SK-N-SH (cell line): ENCODE data around the gene ZNF550. TPM values are rescaled to one million over a fixed set of nuclear protein-coding genes. Genes with fewer than 3 reads are reported as not detected.

ENCODE experiments used
- CTCF ChIA-PET: fragments of 300-600, 350-600 bp; formaldehyde crosslinking; extraction: SDS; loops from one replicate; lab custom pipeline; 2021; lab: Yijun Ruan, JAX
- POLR2A ChIA-PET: fragments of 350-600 bp; sonication (Branson Sonifier 250); formaldehyde crosslinking; extraction: SDS; loops from one replicate; lab custom pipeline; 2020; ENCODE audit warnings: antibody characterized with exemption, inconsistent platforms; lab: Yijun Ruan, JAX
- DNase-seq: peaks from one replicate; pipeline ENCODE4 v3.0.0; 2012
- H2AFZ ChIP-seq: fragments of 200-600 bp; sonication (generic); 2 replicates; pipeline ENCODE4 v1.8.1; 2016; ENCODE audit warnings: antibody characterized with exemption, mild to moderate bottlenecking, low read depth
- H3F3A ChIP-seq: fragments of 200-600 bp; sonication (generic); replicated peaks from 2 replicates; pipeline ENCODE3; 2016; ENCODE audit warnings: antibody characterized with exemption, mild to moderate bottlenecking; ENCODE audit not compliant: insufficient read depth
- H3K27ac ChIP-seq, 2 experiments: fragments of 200-500 bp in 1 of 2; fragments of 200-600 bp in 1 of 2; sonication (Bioruptor generic) in 1 of 2; sonication (generic), shearing (Covaris generic) in 1 of 2; 2 replicates each; pipeline versions ENCODE4 v1.5.1 to v1.6.1; 2014 to 2016; ENCODE audit warnings: low read depth in 2 of 2, inconsistent platforms in 1 of 2, low read length in 1 of 2, mild to moderate bottlenecking in 1 of 2, mixed read lengths in 1 of 2
- H3K27me3 ChIP-seq: fragments of 200-600 bp; sonication (generic), shearing (Covaris generic); 2 replicates; pipeline ENCODE4 v1.6.1; 2016; ENCODE audit warnings: mixed run types; ENCODE audit not compliant: insufficient read depth
- H3K36me3 ChIP-seq, 2 experiments: fragments of 200-500 bp in 1 of 2; fragments of 200-600 bp in 1 of 2; sonication (Bioruptor generic) in 1 of 2; sonication (generic) in 1 of 2; replicated peaks in 1 of 2; 2 replicates each; pipeline versions ENCODE3 to v1.5.1; 2014 to 2016; ENCODE audit warnings: low read length in 1 of 2, mild to moderate bottlenecking in 1 of 2; ENCODE audit not compliant: insufficient read depth in 2 of 2, control insufficient read depth in 1 of 2
- H3K4me1 ChIP-seq, 2 experiments: fragments of 200-500 bp in 1 of 2; fragments of 200-600 bp in 1 of 2; sonication (Bioruptor generic) in 1 of 2; sonication (generic), shearing (Covaris generic) in 1 of 2; 2 replicates each; pipeline versions ENCODE4 v1.5.1 to v1.6.1; 2014 to 2016; ENCODE audit warnings: low read depth in 1 of 2, low read length in 1 of 2, mixed run types in 1 of 2; ENCODE audit not compliant: insufficient read depth in 2 of 2, control insufficient read depth in 1 of 2
- H3K4me2 ChIP-seq: fragments of 200-600 bp; sonication (generic), shearing (Covaris generic); 2 replicates; pipeline ENCODE4 v1.6.1; 2017; ENCODE audit warnings: mixed run types
- H3K4me3 ChIP-seq, 2 experiments: fragments of 200-500 bp in 1 of 2; fragments of 200-600 bp in 1 of 2; sonication (Bioruptor generic) in 1 of 2; sonication (generic), shearing (Covaris generic) in 1 of 2; 2 replicates each; pipeline versions ENCODE4 v1.5.1 to v1.8.1; 2014 to 2016; ENCODE audit warnings: low read depth in 2 of 2, inconsistent platforms in 1 of 2, low read length in 1 of 2, mild to moderate bottlenecking in 1 of 2, mixed read lengths in 1 of 2, moderate library complexity in 1 of 2
- H3K79me2 ChIP-seq: fragments of 200-600 bp; sonication (generic); 2 replicates; pipeline ENCODE4 v1.8.1; 2017; ENCODE audit warnings: mild to moderate bottlenecking; ENCODE audit not compliant: insufficient read depth
- H3K9ac ChIP-seq: fragments of 200-600 bp; sonication (generic); 2 replicates; pipeline ENCODE4 v1.6.1; 2017; ENCODE audit warnings: mixed run types
- H3K9me2 ChIP-seq: fragments of 200-600 bp; sonication (generic); 2 replicates; pipeline ENCODE4 v1.6.1; 2017; ENCODE audit warnings: mixed run types
- H3K9me3 ChIP-seq: fragments of 200-600 bp; sonication (generic); 2 replicates; pipeline ENCODE4 v1.6.1; 2017; ENCODE audit warnings: mixed run types, mild to moderate bottlenecking, moderate library complexity
- H4K20me1 ChIP-seq: fragments of 200-600 bp; sonication (generic); 2 replicates; pipeline ENCODE4 v1.6.1; 2017; ENCODE audit warnings: mild to moderate bottlenecking, mixed run types; ENCODE audit not compliant: insufficient read depth
- EP300 ChIP-seq, 2 experiments: IDR thresholded peaks; 2 replicates each; pipeline versions ENCODE4 v1.4.0 to v1.6.1; 2012; ENCODE audit warnings: borderline replicate concordance in 1 of 2, low read depth in 1 of 2, low read length in 1 of 2
- FOXJ3 ChIP-seq: sonication (generic); formaldehyde crosslinking; IDR thresholded peaks from 2 replicates; pipeline ENCODE4 v1.5.1; 2020; ENCODE audit warnings: mild to moderate bottlenecking, missing genetic modification reagents
- FOXM1 ChIP-seq: IDR thresholded peaks from 2 replicates; pipeline ENCODE4 v1.4.0; 2012; ENCODE audit warnings: low read depth, mild to moderate bottlenecking
- GATA2 ChIP-seq: sonication (generic); formaldehyde crosslinking; IDR thresholded peaks from 2 replicates; pipeline ENCODE4 v1.5.0; 2020; ENCODE audit warnings: mild to moderate bottlenecking, missing genetic modification reagents
- RAD21 ChIP-seq: IDR thresholded peaks from 2 replicates; pipeline ENCODE4 v1.6.1; 2012; ENCODE audit warnings: mild to moderate bottlenecking, low read length
- TCF12 ChIP-seq: IDR thresholded peaks from 2 replicates; pipeline ENCODE4 v1.4.0; 2012
- TEAD4 ChIP-seq: IDR thresholded peaks from 2 replicates; pipeline ENCODE4 v1.4.0; 2012; ENCODE audit warnings: mild to moderate bottlenecking, borderline replicate concordance; ENCODE audit not compliant: insufficient read depth
- WGBS: methylation state at CpG from one replicate; pipeline ENCODE4 v1.1.6; 2017; ENCODE audit warnings: low lambda C conversion rate; 5-methylcytosine and 5-hydroxymethylcytosine counted together
- polyA plus RNA-seq, 3 experiments: library from polyadenylated mRNA; depleted of rRNA; stranded (reverse); fragments of >200 nt; gene quantifications; 2 replicates each; pipeline ENCODE4 v1.2.3, GENCODE V29; 2012
- TF ChIP-seq, protein P1 (sequence below): IDR thresholded peaks from 2 replicates; pipeline ENCODE4; 2012
- TF ChIP-seq, protein P2 (sequence below): IDR thresholded peaks from 2 replicates; pipeline ENCODE4 v1.4.0; 2012; ENCODE audit warnings: low read depth, borderline replicate concordance
- TF ChIP-seq, protein P3 (sequence below): fragments of 150-350 bp; IDR thresholded peaks from 2 replicates; pipeline ENCODE4 v1.6.1; 2016; ENCODE audit warnings: mild to moderate bottlenecking, low read depth, low read length
- TF ChIP-seq, protein P4 (sequence below): fragments of 150-350 bp; IDR thresholded peaks from 2 replicates; pipeline ENCODE4 v1.6.1; 2017; ENCODE audit warnings: antibody characterized with exemption, low read length, low read depth, borderline replicate concordance
- TF ChIP-seq, protein P5 (sequence below): IDR thresholded peaks from 2 replicates; pipeline ENCODE4 v1.4.0; 2012; ENCODE audit warnings: low read depth, borderline replicate concordance

Gene ZNF550
- polyA plus RNA-seq, 1 of the 3 experiments (the other 2 are of a cell fraction): 5.7 TPM

DNA sequence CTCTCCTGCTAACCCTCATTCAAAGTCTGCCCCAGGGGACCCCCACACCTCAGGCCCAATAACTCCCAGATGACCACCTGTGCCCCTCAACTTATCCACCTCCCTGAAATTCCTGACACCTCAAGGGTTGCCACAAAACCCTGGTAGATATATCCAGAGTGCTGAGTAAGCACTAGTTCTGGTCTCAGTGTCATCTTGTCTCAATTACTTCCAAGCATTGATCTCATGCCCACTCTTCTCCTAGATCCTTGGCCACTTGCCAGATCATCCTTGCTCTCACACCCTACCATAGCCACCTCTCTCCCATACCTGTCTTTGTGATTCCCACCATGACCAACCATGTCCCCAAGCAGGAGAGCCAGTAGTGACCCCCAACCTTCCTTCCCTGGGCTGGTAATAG, 17.0 kb upstream of the ZNF550 start:
- no peaks in the 10 kb centered on the region for H3K9me2 ChIP-seq
- no peak for DNase-seq
- H3K79me2 ChIP-seq: peaks cover 21% of the 10 kb centered on the region
- TF ChIP-seq EP300 (IDR thresholded peaks at IDR 0.05; ENCODE audit: borderline replicate concordance in 1 of 2, low read depth in 1 of 2, low read length in 1 of 2) (no peak), TEAD4 (no peak), FOXJ3 (no peak), GATA2 (CRISPR knock-in tag) (no peak), TCF12 (no peak), RAD21 (no peak)
- TF ChIP-seq, protein P1, sequence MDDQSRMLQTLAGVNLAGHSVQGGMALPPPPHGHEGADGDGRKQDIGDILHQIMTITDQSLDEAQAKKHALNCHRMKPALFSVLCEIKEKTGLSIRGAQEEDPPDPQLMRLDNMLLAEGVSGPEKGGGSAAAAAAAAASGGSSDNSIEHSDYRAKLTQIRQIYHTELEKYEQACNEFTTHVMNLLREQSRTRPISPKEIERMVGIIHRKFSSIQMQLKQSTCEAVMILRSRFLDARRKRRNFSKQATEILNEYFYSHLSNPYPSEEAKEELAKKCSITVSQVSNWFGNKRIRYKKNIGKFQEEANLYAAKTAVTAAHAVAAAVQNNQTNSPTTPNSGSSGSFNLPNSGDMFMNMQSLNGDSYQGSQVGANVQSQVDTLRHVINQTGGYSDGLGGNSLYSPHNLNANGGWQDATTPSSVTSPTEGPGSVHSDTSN: no peak
- TF ChIP-seq, protein P2, sequence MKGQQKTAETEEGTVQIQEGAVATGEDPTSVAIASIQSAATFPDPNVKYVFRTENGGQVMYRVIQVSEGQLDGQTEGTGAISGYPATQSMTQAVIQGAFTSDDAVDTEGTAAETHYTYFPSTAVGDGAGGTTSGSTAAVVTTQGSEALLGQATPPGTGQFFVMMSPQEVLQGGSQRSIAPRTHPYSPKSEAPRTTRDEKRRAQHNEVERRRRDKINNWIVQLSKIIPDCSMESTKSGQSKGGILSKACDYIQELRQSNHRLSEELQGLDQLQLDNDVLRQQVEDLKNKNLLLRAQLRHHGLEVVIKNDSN: no peak
- peaks cover 0 to 5% of the 10 kb centered on the region in 2 experiments; a peak in 1 of 4 replicates for H3K4me1 ChIP-seq
- no peak overlapping the region for H3K9ac ChIP-seq
- H4K20me1 ChIP-seq: no peaks in the 10 kb centered on the region
- H3K27ac ChIP-seq: no peak overlapping the region
- H3K9me3 ChIP-seq: peaks cover 14% of the 10 kb centered on the region; the same call in 1 of the 2 replicates
- POLR2A ChIA-PET: no interaction called here
- no peaks in the 10 kb centered on the region for H3F3A ChIP-seq
- peaks cover 50 to 60% of the 10 kb centered on the region in 2 experiments for H3K36me3 ChIP-seq
- H3K27me3 ChIP-seq: no peaks in the 10 kb centered on the region
- H3K4me3 ChIP-seq: peak overlapping the region in 1 of 2 experiments; percentile 6; a peak in 1 of 4 replicates
- H3K4me2 ChIP-seq: no peak overlapping the region
- CTCF ChIA-PET: interaction anchor here (0.6 kb wide), 1 partner anchor 36 kb away, joined by 3 read pairs; no protein-coding TSS in a partner anchor
- no peak overlapping the region for H2AFZ ChIP-seq

DNA sequence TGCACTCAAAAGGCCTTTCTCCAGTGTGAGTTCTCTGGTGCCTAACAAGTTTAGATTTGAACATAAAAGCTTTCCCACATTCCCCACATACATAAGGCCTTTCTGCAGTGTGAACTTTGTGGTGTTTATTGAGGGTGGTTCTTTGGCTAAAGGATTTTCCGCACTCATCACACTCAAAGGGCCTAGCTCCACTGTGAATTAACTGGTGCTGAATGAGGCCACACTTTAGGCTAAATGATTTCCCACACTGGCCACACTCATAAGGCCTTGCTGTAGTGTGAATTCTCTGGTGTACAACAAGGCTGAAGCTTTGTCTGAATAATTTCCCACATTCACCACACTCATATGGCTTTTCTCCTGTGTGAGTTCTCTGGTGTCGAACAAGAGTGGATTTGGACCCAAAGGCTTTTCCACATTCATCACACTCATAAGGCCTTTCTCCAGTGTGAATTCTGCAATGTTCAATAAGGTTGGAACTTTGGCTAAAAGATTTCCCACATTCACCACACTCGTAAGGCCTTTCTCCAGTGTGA, 12.8 kb upstream of the ZNF550 start:
- Histone ChIP-seq H3K4me3 (peak overlapping the region in 1 of 2 experiments; percentile 7; a peak in 1 of 4 replicates), H3K9ac (no peak overlapping the region), H2AFZ (no peak overlapping the region), H3K9me2 (no peaks in the 10 kb centered on the region), H3F3A (no peaks in the 10 kb centered on the region), H3K4me2 (no peak overlapping the region), H3K79me2 (peaks cover 11% of the 10 kb centered on the region), H3K27me3 (no peaks in the 10 kb centered on the region), H4K20me1 (no peaks in the 10 kb centered on the region), H3K9me3 (peaks cover 17% of the 10 kb centered on the region; the same call in 1 of the 2 replicates), H3K4me1 (no peaks in the 10 kb centered on the region; a peak in 1 of 4 replicates), H3K27ac (no peak overlapping the region), H3K36me3 (peaks cover 54 to 58% of the 10 kb centered on the region in 2 experiments)
- DNase-seq: no peak
- CTCF ChIA-PET: interaction anchor here (1.6 kb wide), 1 partner anchor 12 kb away, joined by 3 read pairs; no protein-coding TSS in a partner anchor
- 94% methylated on average over 3 of the region's 3 CpGs for WGBS
- TF ChIP-seq, protein P3, sequence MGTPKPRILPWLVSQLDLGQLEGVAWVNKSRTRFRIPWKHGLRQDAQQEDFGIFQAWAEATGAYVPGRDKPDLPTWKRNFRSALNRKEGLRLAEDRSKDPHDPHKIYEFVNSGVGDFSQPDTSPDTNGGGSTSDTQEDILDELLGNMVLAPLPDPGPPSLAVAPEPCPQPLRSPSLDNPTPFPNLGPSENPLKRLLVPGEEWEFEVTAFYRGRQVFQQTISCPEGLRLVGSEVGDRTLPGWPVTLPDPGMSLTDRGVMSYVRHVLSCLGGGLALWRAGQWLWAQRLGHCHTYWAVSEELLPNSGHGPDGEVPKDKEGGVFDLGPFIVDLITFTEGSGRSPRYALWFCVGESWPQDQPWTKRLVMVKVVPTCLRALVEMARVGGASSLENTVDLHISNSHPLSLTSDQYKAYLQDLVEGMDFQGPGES: no peak
- TF ChIP-seq, protein P4, sequence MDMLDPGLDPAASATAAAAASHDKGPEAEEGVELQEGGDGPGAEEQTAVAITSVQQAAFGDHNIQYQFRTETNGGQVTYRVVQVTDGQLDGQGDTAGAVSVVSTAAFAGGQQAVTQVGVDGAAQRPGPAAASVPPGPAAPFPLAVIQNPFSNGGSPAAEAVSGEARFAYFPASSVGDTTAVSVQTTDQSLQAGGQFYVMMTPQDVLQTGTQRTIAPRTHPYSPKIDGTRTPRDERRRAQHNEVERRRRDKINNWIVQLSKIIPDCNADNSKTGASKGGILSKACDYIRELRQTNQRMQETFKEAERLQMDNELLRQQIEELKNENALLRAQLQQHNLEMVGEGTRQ: no peak
- TF ChIP-seq TCF12 (no peak), FOXM1 (no peak), RAD21 (no peak), GATA2 (CRISPR knock-in tag) (no peak)
- TF ChIP-seq, protein P5, sequence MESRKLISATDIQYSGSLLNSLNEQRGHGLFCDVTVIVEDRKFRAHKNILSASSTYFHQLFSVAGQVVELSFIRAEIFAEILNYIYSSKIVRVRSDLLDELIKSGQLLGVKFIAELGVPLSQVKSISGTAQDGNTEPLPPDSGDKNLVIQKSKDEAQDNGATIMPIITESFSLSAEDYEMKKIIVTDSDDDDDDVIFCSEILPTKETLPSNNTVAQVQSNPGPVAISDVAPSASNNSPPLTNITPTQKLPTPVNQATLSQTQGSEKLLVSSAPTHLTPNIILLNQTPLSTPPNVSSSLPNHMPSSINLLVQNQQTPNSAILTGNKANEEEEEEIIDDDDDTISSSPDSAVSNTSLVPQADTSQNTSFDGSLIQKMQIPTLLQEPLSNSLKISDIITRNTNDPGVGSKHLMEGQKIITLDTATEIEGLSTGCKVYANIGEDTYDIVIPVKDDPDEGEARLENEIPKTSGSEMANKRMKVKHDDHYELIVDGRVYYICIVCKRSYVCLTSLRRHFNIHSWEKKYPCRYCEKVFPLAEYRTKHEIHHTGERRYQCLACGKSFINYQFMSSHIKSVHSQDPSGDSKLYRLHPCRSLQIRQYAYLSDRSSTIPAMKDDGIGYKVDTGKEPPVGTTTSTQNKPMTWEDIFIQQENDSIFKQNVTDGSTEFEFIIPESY: no peak
- TF ChIP-seq, protein P1: no peak
- POLR2A ChIA-PET: no interaction called here
